C4-2B (cell line): ENCODE measurements around the gene ZKSCAN2.

Experiments
- CTCF ChIP-seq: fragments of 450-650 bp; conservative IDR thresholded peaks from 2 replicates; pipeline ENCODE4 v1.5.1; 2017; ENCODE audit warnings: mild to moderate bottlenecking
- ZFX ChIP-seq: fragments of 450-650 bp; IDR thresholded peaks from 2 replicates; pipeline ENCODE4 v1.6.1; 2017

- TF ChIP-seq CTCF (no peak), ZFX (no peak)
Measured at GRCh38 chr16:25291580-25291979, 33.9 kb upstream of the ZKSCAN2 start.
